H9 (cell line): Measurements from ENCODE around the gene MGAT5. TPM values are rescaled to one million over a fixed set of nuclear protein-coding genes. Genes with fewer than 3 reads are reported as not detected.
A peak's percentile ranks its signal among the peaks of the same experiment; 100 is the strongest.

Experiments
- DNase-seq: peaks from one replicate; pipeline ENCODE4 v3.0.0-alpha.2; 2017
- H2AFZ ChIP-seq: one replicate; pipeline ENCODE4 v1.6.1; 2013; ENCODE audit warnings: mild to moderate bottlenecking, low read length, control low read depth, moderate library complexity
- H2AK5ac ChIP-seq: 2 replicates; pipeline ENCODE4 v1.6.1; 2013; ENCODE audit warnings: low read length, control low read depth, mixed read lengths; ENCODE audit not compliant: insufficient read length
- H2BK120ac ChIP-seq: one replicate; pipeline ENCODE4 v1.6.1; 2013; ENCODE audit warnings: low read depth, mild to moderate bottlenecking, low read length, control low read depth, inconsistent platforms; ENCODE audit not compliant: poor library complexity, severe bottlenecking
- H2BK12ac ChIP-seq: 2 replicates; pipeline ENCODE4 v1.6.1; 2013; ENCODE audit warnings: low read length, control low read depth, mixed read lengths, low read depth; ENCODE audit not compliant: insufficient read length
- H2BK15ac ChIP-seq: 2 replicates; pipeline ENCODE4 v1.6.1; 2013; ENCODE audit warnings: low read depth, low read length, control low read depth
- H2BK20ac ChIP-seq: one replicate; pipeline ENCODE4 v1.6.1; 2013; ENCODE audit warnings: low read depth, mild to moderate bottlenecking, low read length, control low read depth, inconsistent platforms; ENCODE audit not compliant: poor library complexity, severe bottlenecking
- H2BK5ac ChIP-seq: 2 replicates; pipeline ENCODE4 v1.6.1; 2013; ENCODE audit warnings: low read length, control low read depth, mixed read lengths; ENCODE audit not compliant: insufficient read length
- H3K14ac ChIP-seq: 2 replicates; pipeline ENCODE4 v1.6.1; 2013; ENCODE audit warnings: low read length, control low read depth; ENCODE audit not compliant: insufficient read depth
- H3K18ac ChIP-seq: 2 replicates; pipeline ENCODE4 v1.6.1; 2013; ENCODE audit warnings: low read depth, mild to moderate bottlenecking, mixed read lengths, low read length, control low read depth; ENCODE audit not compliant: insufficient read length
- H3K23ac ChIP-seq: 2 replicates; pipeline ENCODE4 v1.6.1; 2013; ENCODE audit warnings: low read length, control low read depth, mixed read lengths, low read depth; ENCODE audit not compliant: insufficient read length
- H3K23me2 ChIP-seq: 2 replicates; pipeline ENCODE4 v1.6.1; 2013; ENCODE audit warnings: low read depth, mild to moderate bottlenecking, mixed read lengths, low read length, control low read depth; ENCODE audit not compliant: insufficient read length, poor library complexity, severe bottlenecking
- H3K27ac ChIP-seq: 2 replicates; pipeline ENCODE4 v1.5.1; 2013; ENCODE audit warnings: low read length, control low read depth, mixed read lengths, low read depth; ENCODE audit not compliant: insufficient read length
- H3K27me3 ChIP-seq: 2 replicates; pipeline ENCODE4 v1.6.1; 2013; ENCODE audit warnings: low read length, control low read depth, inconsistent platforms; ENCODE audit not compliant: insufficient read depth
- H3K4ac ChIP-seq: 2 replicates; pipeline ENCODE4 v1.6.1; 2013; ENCODE audit warnings: low read depth, mild to moderate bottlenecking, control low read depth, inconsistent platforms, low read length, moderate library complexity
- H3K4me1 ChIP-seq: 2 replicates; pipeline ENCODE4 v1.6.1; 2013; ENCODE audit warnings: low read length, control low read depth, inconsistent platforms; ENCODE audit not compliant: insufficient read depth
- H3K4me2 ChIP-seq: 2 replicates; pipeline ENCODE4 v1.6.1; 2013; ENCODE audit warnings: low read length, control low read depth, mixed read lengths; ENCODE audit not compliant: insufficient read length, insufficient read depth
- H3K56ac ChIP-seq: 2 replicates; pipeline ENCODE4 v1.6.1; 2013; ENCODE audit warnings: low read depth, mild to moderate bottlenecking, mixed read lengths, low read length, control low read depth; ENCODE audit not compliant: insufficient read length
- H3K79me1 ChIP-seq: 2 replicates; pipeline ENCODE4 v1.6.1; 2013; ENCODE audit warnings: low read depth, mild to moderate bottlenecking, moderate library complexity, low read length, control low read depth, inconsistent platforms; ENCODE audit not compliant: insufficient read depth, poor library complexity, severe bottlenecking
- H3K79me2 ChIP-seq: 2 replicates; pipeline ENCODE4 v1.6.1; 2013; ENCODE audit warnings: low read length, control low read depth, inconsistent platforms; ENCODE audit not compliant: insufficient read depth
- H3K9ac ChIP-seq: 2 replicates; pipeline ENCODE4 v1.6.1; 2013; ENCODE audit warnings: low read length, control low read depth, mixed read lengths; ENCODE audit not compliant: insufficient read length; ENCODE audit errors: extremely low read depth
- H3K9me3 ChIP-seq: one replicate; pipeline ENCODE4 v1.6.1; 2013; ENCODE audit warnings: low read depth, low read length, inconsistent platforms; ENCODE audit not compliant: control insufficient read depth
- H3T11ph ChIP-seq: one replicate; pipeline ENCODE4 v1.6.1; 2013; ENCODE audit warnings: mild to moderate bottlenecking, low read length, control low read depth, inconsistent platforms
- H4K20me1 ChIP-seq: one replicate; pipeline ENCODE4 v1.6.1; 2013; ENCODE audit not compliant: control insufficient read depth, insufficient read length, insufficient read depth
- H4K5ac ChIP-seq: 2 replicates; pipeline ENCODE4 v1.6.1; 2013; ENCODE audit warnings: low read depth, mild to moderate bottlenecking, mixed read lengths, low read length, control low read depth; ENCODE audit not compliant: insufficient read length
- H4K8ac ChIP-seq: replicated peaks from 2 replicates; pipeline ENCODE4 v1.6.1; 2013; ENCODE audit warnings: low read length, control low read depth, mixed read lengths, low read depth; ENCODE audit not compliant: insufficient read length
- H4K91ac ChIP-seq: 2 replicates; pipeline ENCODE4 v1.6.1; 2013; ENCODE audit warnings: low read depth, mild to moderate bottlenecking, moderate library complexity, mixed read lengths, low read length, control low read depth; ENCODE audit not compliant: insufficient read length
- H3K27ac Mint-ChIP-seq, 3 experiments: 2 replicates in 2 of 3; 3 replicates in 1 of 3; pipeline ENCODE4 v1.8.0; 2020 to 2021; ENCODE audit warnings: mixed read lengths in 3 of 3, mild to moderate bottlenecking in 1 of 3, moderate library complexity in 1 of 3
- H3K27me3 Mint-ChIP-seq: 2 replicates; pipeline ENCODE4 v1.8.0; 2021; ENCODE audit warnings: low read depth, mild to moderate bottlenecking, moderate library complexity, mixed read lengths
- H3K36me3 Mint-ChIP-seq, 3 experiments: 2 replicates in 2 of 3; 3 replicates in 1 of 3; pipeline ENCODE4 v1.8.0; 2020 to 2021; ENCODE audit warnings: low read depth in 3 of 3, mixed read lengths in 3 of 3; ENCODE audit not compliant: insufficient read depth in 1 of 3
- H3K4me1 Mint-ChIP-seq, 2 experiments: 2 replicates each; pipeline ENCODE4 v1.8.0; 2020; ENCODE audit warnings: mixed read lengths in 2 of 2
- H3K4me3 Mint-ChIP-seq, 2 experiments: 2 replicates in 1 of 2; 3 replicates in 1 of 2; pipeline ENCODE4 v1.8.0; 2020 to 2021; ENCODE audit warnings: mild to moderate bottlenecking in 2 of 2, mixed read lengths in 2 of 2, moderate library complexity in 1 of 2
- H3K9me3 Mint-ChIP-seq, 2 experiments: 2 replicates in 1 of 2; 3 replicates in 1 of 2; pipeline ENCODE4 v1.8.0; 2020; ENCODE audit warnings: mild to moderate bottlenecking in 2 of 2, mixed read lengths in 2 of 2, moderate library complexity in 1 of 2
- CTCF ChIP-seq: fragments of 200-600 bp; sonication (generic); conservative IDR thresholded peaks from 3 replicates; pipeline ENCODE4 v1.8.0; 2021; ENCODE audit warnings: antibody characterized with exemption, mild to moderate bottlenecking
- WGBS: extraction: QIAGEN DNeasy Blood & Tissue Kit; methylation state at CpG from one replicate; pipeline ENCODE4 v1.1.7; 2013; ENCODE audit warnings: missing lambda C conversion rate, low lambda C conversion rate, mixed read lengths; ENCODE audit not compliant: insufficient read length; ENCODE audit errors: extremely low coverage; 5-methylcytosine and 5-hydroxymethylcytosine counted together
- total RNA-seq: library from RNA; stranded (reverse); gene quantifications from 2 replicates; pipeline ENCODE4 v1.2.1, GENCODE V29; 2021

The MGAT5 gene
- total RNA-seq, 1 experiment from 2014 or later, result 25.7 TPM

GRCh38 chr2:134392442-134393074 is 138.7 kb downstream of the MGAT5 start:
- Histone ChIP-seq H3T11ph (no peak overlapping the region), H3K4me1 (no peaks in the 10 kb centered on the region), H3K4me2 (no peak overlapping the region), H3K9ac (no peak overlapping the region), H3K56ac (no peak overlapping the region), H3K9me3 (no peaks in the 10 kb centered on the region), H4K91ac (no peak overlapping the region), H3K27me3 (no peaks in the 10 kb centered on the region), H3K79me2 (no peaks in the 10 kb centered on the region), H4K8ac (no peak overlapping the region), H3K79me1 (no peaks in the 10 kb centered on the region), H4K5ac (no peak overlapping the region), H2BK12ac (no peak overlapping the region), H2BK15ac (no peak overlapping the region), H3K27ac (no peak overlapping the region), H2BK20ac (no peak overlapping the region), H3K23me2 (no peaks in the 10 kb centered on the region), H4K20me1 (no peaks in the 10 kb centered on the region), H3K23ac (no peak overlapping the region), H3K18ac (no peak overlapping the region), H2BK120ac (no peak overlapping the region), H2BK5ac (no peak overlapping the region), H3K4ac (no peak overlapping the region), H3K14ac (no peak overlapping the region), H2AFZ (no peak overlapping the region), H2AK5ac (no peak overlapping the region)
- TF ChIP-seq CTCF, result peak; percentile 48
- H3K4me1 Mint-ChIP-seq, result no peaks in the 10 kb centered on the region
- H3K27me3 Mint-ChIP-seq, result no peaks in the 10 kb centered on the region
- H3K4me3 Mint-ChIP-seq, result no peak overlapping the region
- H3K36me3 Mint-ChIP-seq, result no peaks in the 10 kb centered on the region; a peak in 1 of 7 replicates
- no CpG with 5 or more reads among the region's 7 CpGs for WGBS
- DNase-seq, result peak; percentile 41
- H3K27ac Mint-ChIP-seq, result no peak overlapping the region; a peak in 1 of 7 replicates
- H3K9me3 Mint-ChIP-seq, result no peaks in the 10 kb centered on the region
